ENCODE measurements around the gene ADCK1.

GRCh38 chr14:77843651-77844050 lies 43.7 kb downstream of the ADCK1 start:
- TF ChIP-seq CTCF (IDR thresholded peaks at IDR 0.05) (no peak), POLR2A (IDR thresholded peaks at IDR 0.05) (no peak)
